Endothelial cell of umbilical vein (primary cell): ENCODE measurements around the gene MAP4K4. TPM values are rescaled to one million over a fixed set of nuclear protein-coding genes. Genes with fewer than 3 reads are reported as not detected.

Experiments
- BruUV-seq: library from RNA; stranded (reverse); fragments of 400-500 nt; replicated peaks from 2 replicates; lab custom pipeline; 2021; lab: Mats Ljungman, UMichigan
- CTCF ChIA-PET: fragments of 300-600, 350-600 bp; sonication (Branson Sonifier 250); formaldehyde crosslinking; loops from one replicate; lab custom pipeline; 2021; ENCODE audit warnings: antibody characterized with exemption, inconsistent platforms; lab: Charles Lee
- POLR2A ChIA-PET: fragments of 300-600, 350-600 bp; sonication (Branson Sonifier 250); formaldehyde crosslinking; loops from one replicate; lab custom pipeline; 2021; ENCODE audit warnings: antibody characterized with exemption, inconsistent platforms; lab: Charles Lee
- DNase-seq: peaks from one replicate; pipeline ENCODE4 v3.0.0-alpha.2; 2011; ENCODE audit warnings: low read depth, low spot score
- FAIRE-seq: peaks from 2 replicates; lab custom pipeline; 2011; peaks lifted over from hg19 to GRCh38; lab: Jason Lieb, UNC
- H2AFZ ChIP-seq: 2 replicates; pipeline ENCODE4 v1.6.0; 2012; ENCODE audit warnings: low read depth, low read length, control low read depth, inconsistent platforms
- H3K27ac ChIP-seq: 2 replicates; pipeline ENCODE4 v1.5.1; 2011; ENCODE audit warnings: low read depth, mild to moderate bottlenecking, control low read depth, low read length, moderate library complexity; ENCODE audit not compliant: insufficient read depth
- H3K27me3 ChIP-seq, 2 experiments: 2 replicates each; pipeline versions ENCODE4 v1.6.0 to v1.6.1; 2011; ENCODE audit warnings: low read length in 2 of 2, mixed read lengths in 1 of 2; ENCODE audit not compliant: control insufficient read depth in 2 of 2, insufficient read depth in 2 of 2
- H3K36me3 ChIP-seq, 2 experiments: 2 replicates in 1 of 2; 3 replicates in 1 of 2; pipeline ENCODE4 v1.5.1; 2011; ENCODE audit warnings: low read length in 2 of 2, mild to moderate bottlenecking in 1 of 2, moderate library complexity in 1 of 2; ENCODE audit not compliant: control insufficient read depth in 2 of 2, insufficient read depth in 2 of 2; ENCODE audit errors: extremely low read depth in 1 of 2
- H3K4me1 ChIP-seq: 3 replicates; pipeline ENCODE4 v1.5.1; 2011; ENCODE audit warnings: mild to moderate bottlenecking, low read length; ENCODE audit not compliant: control insufficient read depth, insufficient read depth; ENCODE audit errors: extremely low read depth
- H3K4me2 ChIP-seq: 2 replicates; pipeline ENCODE4 v1.6.1; 2011; ENCODE audit warnings: low read length, control low read depth, mixed read lengths; ENCODE audit not compliant: insufficient read depth
- H3K4me3 ChIP-seq, 3 experiments: fragments of 200-600 bp in 1 of 3; sonication (generic), shearing (Covaris generic) in 1 of 3; replicated peaks in 1 of 3; 2 replicates each; pipeline ENCODE4 v1.5.1; 2011 to 2016; ENCODE audit warnings: control low read depth in 3 of 3, low read length in 3 of 3, mild to moderate bottlenecking in 2 of 3, inconsistent platforms in 1 of 3, low read depth in 1 of 3, moderate library complexity in 1 of 3; ENCODE audit not compliant: insufficient read depth in 1 of 3
- H3K79me2 ChIP-seq: 2 replicates; pipeline ENCODE4 v1.6.0; 2012; ENCODE audit warnings: low read length, inconsistent platforms; ENCODE audit not compliant: control insufficient read depth, insufficient read depth
- H3K9ac ChIP-seq: replicated peaks from 2 replicates; pipeline ENCODE3; 2011; ENCODE audit warnings: low read length, control low read depth; ENCODE audit not compliant: insufficient read depth; ENCODE audit errors: extremely low read depth
- H3K9me1 ChIP-seq: replicated peaks from 3 replicates; pipeline ENCODE4 v1.6.0; 2011; ENCODE audit warnings: mild to moderate bottlenecking, low read length; ENCODE audit not compliant: control insufficient read depth, insufficient read depth; ENCODE audit errors: extremely low read depth
- H3K9me3 ChIP-seq: replicated peaks from 2 replicates; pipeline ENCODE4 v1.5.1; 2012; ENCODE audit warnings: low read length, inconsistent platforms; ENCODE audit not compliant: control insufficient read depth, insufficient read depth
- H4K20me1 ChIP-seq: replicated peaks from 2 replicates; pipeline ENCODE3; 2011; ENCODE audit warnings: mild to moderate bottlenecking, low read length; ENCODE audit not compliant: control insufficient read depth, insufficient read depth; ENCODE audit errors: extremely low read depth
- FOS ChIP-seq: IDR thresholded peaks from 2 replicates; pipeline ENCODE4 v1.6.1; 2011; ENCODE audit warnings: mild to moderate bottlenecking, low read length, moderate library complexity, borderline replicate concordance; ENCODE audit not compliant: insufficient read depth
- MYC ChIP-seq: IDR thresholded peaks from one replicate; pipeline ENCODE4 v1.6.1; 2011; ENCODE audit warnings: mild to moderate bottlenecking, low read depth, low read length
- POLR2A ChIP-seq: IDR thresholded peaks from 2 replicates; pipeline ENCODE4 v1.6.1; 2012; ENCODE audit warnings: low read depth, mild to moderate bottlenecking, control low read depth, low read length
- POLR2AphosphoS5 ChIP-seq: IDR thresholded peaks from 2 replicates; pipeline ENCODE4 v1.6.1; 2012; ENCODE audit warnings: low read depth, mild to moderate bottlenecking, control low read depth, low read length, moderate library complexity; ENCODE audit not compliant: insufficient read depth
- dilution Hi-C: fragments of 300-500 bp; cut with MboI; formaldehyde crosslinking; loops from one replicate; pipeline ENCODE4 v1.15.0; 2019; ENCODE audit warnings: low sequenced_read_pairs; ENCODE audit not compliant: extremely low pct_ligation_motif_present
- intact Hi-C: fragments of 100-400 bp; cut with micrococcal nuclease; formaldehyde crosslinking; loops from one replicate; pipeline ENCODE4 v1.10.0; 2022
- polyA plus RNA-seq, 4 experiments: library from polyadenylated mRNA; depleted of rRNA in 3 of 4; stranded (reverse) in 3 of 4; unstranded in 1 of 4; fragments of >200 nt; gene quantifications; 2 replicates each; pipeline versions ENCODE4 v1.2.1 to v1.2.3, GENCODE V29; 2011 to 2012; ENCODE audit warnings: missing spikeins in 1 of 4
- total RNA-seq: library from RNA; stranded (reverse); gene quantifications from 2 replicates; pipeline ENCODE4 v1.2.3, GENCODE V29; 2021
- TF ChIP-seq, protein P1 (sequence below), 2 donors: IDR thresholded peaks; 1 replicate in 1 of 2; 2 replicates in 1 of 2; pipeline ENCODE4 v1.5.1; 2011; ENCODE audit warnings: low read length in 2 of 2, mild to moderate bottlenecking in 2 of 2, moderate library complexity in 2 of 2, control low read depth in 1 of 2, inconsistent platforms in 1 of 2, low read depth in 1 of 2; ENCODE audit not compliant: insufficient read depth in 1 of 2; ENCODE audit errors: extremely low read depth in 1 of 2

MAP4K4 gene
- total and polyA plus RNA-seq, 2 donors (not counting 3 experiments of a cell fraction or from before 2014, with no cell fraction given) = 79.4 to 269 TPM

DNA sequence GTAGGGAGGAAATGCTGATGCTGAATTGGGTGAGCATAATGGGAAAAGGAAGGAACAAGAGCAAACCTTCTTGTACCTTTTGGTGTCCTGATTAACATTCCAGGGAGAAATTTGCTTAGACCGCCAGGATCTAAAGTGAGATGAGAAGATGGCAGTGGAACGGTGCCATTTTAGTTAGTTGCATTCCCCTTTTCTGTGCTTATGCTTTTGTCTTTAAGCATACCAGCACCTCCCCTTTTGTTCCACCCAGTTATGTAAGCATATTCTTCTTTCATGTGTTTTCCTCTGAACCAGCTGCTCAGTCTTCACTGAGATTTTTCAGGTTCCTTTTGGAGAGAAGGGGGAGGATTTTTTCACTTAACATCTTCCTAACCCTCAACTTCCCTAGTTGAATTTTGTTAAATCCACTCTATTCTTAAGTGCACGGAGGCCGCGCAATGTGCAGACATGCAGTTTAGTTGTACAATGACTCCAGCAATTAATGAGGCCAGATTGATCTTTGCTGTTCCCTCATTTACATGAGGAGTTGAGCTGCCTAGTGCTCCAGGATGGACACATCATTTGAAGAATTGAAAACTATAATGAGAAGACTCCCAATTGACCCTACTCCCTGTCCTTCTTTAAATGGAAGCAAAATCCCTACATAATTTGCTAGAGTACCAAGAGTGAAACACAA is 73.9 kb downstream of the MAP4K4 start:
- Histone ChIP-seq H3K4me3 (no peak overlapping the region), H3K4me2 (peak overlapping the region; percentile 38), H3K36me3 (no peaks in the 10 kb centered on the region), H4K20me1 (peaks cover 27% of the 10 kb centered on the region), H3K4me1 (peaks cover 62% of the 10 kb centered on the region), H3K9me1 (no peaks in the 10 kb centered on the region), H3K9me3 (no peaks in the 10 kb centered on the region), H3K27me3 (no peaks in the 10 kb centered on the region), H3K9ac (no peak overlapping the region), H3K27ac (no peak overlapping the region), H2AFZ (no peak overlapping the region), H3K79me2 (peaks cover 100% of the 10 kb centered on the region)
- no TSS peak for BruUV-seq
- no peak for DNase-seq
- POLR2A ChIA-PET = no interaction called here
- intact Hi-C loops = loop anchor here (2.0 to 5.0 kb wide), 4 partner anchors 51 to 354 kb away; no protein-coding TSS in a partner anchor
- no peak for FAIRE-seq
- dilution Hi-C loops = no loop called here
- CTCF ChIA-PET = interaction anchor here (1.0 to 4.4 kb wide), 16 partner anchors 8 to 429 kb away, joined by 3 to 90 read pairs (median 7); no protein-coding TSS in a partner anchor
- TF ChIP-seq POLR2A = peak; percentile 20
- TF ChIP-seq POLR2AphosphoS5 = no peak

DNA sequence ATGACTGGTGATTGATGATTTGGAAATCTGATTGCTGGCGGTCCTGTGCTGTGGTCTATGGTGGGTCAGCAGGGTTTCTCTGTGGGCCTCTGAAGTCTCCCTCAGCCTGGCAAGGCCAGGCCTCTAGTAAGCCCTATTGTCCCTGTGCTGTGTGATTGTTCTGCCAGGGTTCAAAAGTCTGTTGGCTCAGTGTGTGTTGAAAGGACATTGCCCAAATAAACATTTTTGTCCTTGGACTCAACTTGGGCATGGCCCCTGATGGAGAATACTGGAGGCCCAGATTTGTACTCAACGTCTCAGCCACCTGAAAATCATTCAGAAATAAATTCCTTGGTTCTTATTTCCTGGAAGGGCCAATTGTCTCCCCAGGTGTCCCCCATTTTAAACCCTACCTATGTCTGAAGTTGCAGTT is 74.4 kb downstream of the MAP4K4 start:
- no peak overlapping the region for H3K4me2 ChIP-seq
- no peak overlapping the region for H3K4me3 ChIP-seq
- H3K79me2 ChIP-seq = peaks cover 100% of the 10 kb centered on the region
- FAIRE-seq (no peak), DNase-seq (no peak)
- no peak overlapping the region for H2AFZ ChIP-seq
- H3K27ac ChIP-seq = no peak overlapping the region
- no peak overlapping the region for H3K9ac ChIP-seq
- no peaks in the 10 kb centered on the region for H3K27me3 ChIP-seq
- no peaks in the 10 kb centered on the region for H3K9me3 ChIP-seq
- dilution Hi-C loops (no loop called here), intact Hi-C loops (loop anchor here (2.0 to 5.0 kb wide), 4 partner anchors 51 to 355 kb away; no protein-coding TSS in a partner anchor)
- BruUV-seq = no TSS peak
- H3K4me1 ChIP-seq = peaks cover 56% of the 10 kb centered on the region
- ChIA-PET CTCF (interaction anchor here (1.3 to 4.4 kb wide), 6 partner anchors 12 to 353 kb away, joined by 4 to 90 read pairs (median 13); no protein-coding TSS in a partner anchor), POLR2A (no interaction called here)
- H3K36me3 ChIP-seq = no peaks in the 10 kb centered on the region
- TF ChIP-seq FOS (no peak), MYC (no peak)
- TF ChIP-seq, protein P1, sequence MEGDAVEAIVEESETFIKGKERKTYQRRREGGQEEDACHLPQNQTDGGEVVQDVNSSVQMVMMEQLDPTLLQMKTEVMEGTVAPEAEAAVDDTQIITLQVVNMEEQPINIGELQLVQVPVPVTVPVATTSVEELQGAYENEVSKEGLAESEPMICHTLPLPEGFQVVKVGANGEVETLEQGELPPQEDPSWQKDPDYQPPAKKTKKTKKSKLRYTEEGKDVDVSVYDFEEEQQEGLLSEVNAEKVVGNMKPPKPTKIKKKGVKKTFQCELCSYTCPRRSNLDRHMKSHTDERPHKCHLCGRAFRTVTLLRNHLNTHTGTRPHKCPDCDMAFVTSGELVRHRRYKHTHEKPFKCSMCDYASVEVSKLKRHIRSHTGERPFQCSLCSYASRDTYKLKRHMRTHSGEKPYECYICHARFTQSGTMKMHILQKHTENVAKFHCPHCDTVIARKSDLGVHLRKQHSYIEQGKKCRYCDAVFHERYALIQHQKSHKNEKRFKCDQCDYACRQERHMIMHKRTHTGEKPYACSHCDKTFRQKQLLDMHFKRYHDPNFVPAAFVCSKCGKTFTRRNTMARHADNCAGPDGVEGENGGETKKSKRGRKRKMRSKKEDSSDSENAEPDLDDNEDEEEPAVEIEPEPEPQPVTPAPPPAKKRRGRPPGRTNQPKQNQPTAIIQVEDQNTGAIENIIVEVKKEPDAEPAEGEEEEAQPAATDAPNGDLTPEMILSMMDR (IDR thresholded peaks at IDR 0.05; ENCODE audit: extremely low read depth in 1 of 2, insufficient read depth in 1 of 2, low read depth in 1 of 2, low read length in 2 of 2) = no peak
- H4K20me1 ChIP-seq = peaks cover 30% of the 10 kb centered on the region
- H3K9me1 ChIP-seq = no peaks in the 10 kb centered on the region
